ENCODE data around the gene PLEKHA6. TPM values are rescaled to one million over a fixed set of nuclear protein-coding genes. Genes with fewer than 3 reads are reported as not detected.

PLEKHA6 gene
- total RNA-seq, 1 donor = 3.9 TPM

GRCh38 chr1:204339541-204339940, 20.2 kb downstream of the PLEKHA6 start:
- DNase-seq (ENCODE audit: low read depth) = no peak
- H3K4me3 ChIP-seq (ENCODE audit: low read depth, low read length) = no peak overlapping the region
- no peak for TF ChIP-seq CTCF (IDR thresholded peaks at IDR 0.05; ENCODE audit: insufficient read depth, low read depth, low read length)

- no peak for TF ChIP-seq CTCF (IDR thresholded peaks at IDR 0.05; ENCODE audit: insufficient read depth, low read depth, low read length)
- H3K4me3 ChIP-seq (ENCODE audit: low read depth, low read length) = no peak overlapping the region
- DNase-seq (ENCODE audit: low read depth) = no peak
Measured at GRCh38 chr1:204338997-204339396, 20.7 kb downstream of the PLEKHA6 start.

GRCh38 chr1:204338360-204338759, 21.4 kb downstream of the PLEKHA6 start:
- no peak overlapping the region for H3K4me3 ChIP-seq (ENCODE audit: low read depth, low read length)
- no peak for TF ChIP-seq CTCF (IDR thresholded peaks at IDR 0.05; ENCODE audit: insufficient read depth, low read depth, low read length)
- DNase-seq (ENCODE audit: low read depth) = peak; percentile 85

GRCh38 chr1:204337583-204337982, 22.1 kb downstream of the PLEKHA6 start:
- DNase-seq (ENCODE audit: low read depth) = no peak
- no peak for TF ChIP-seq CTCF (IDR thresholded peaks at IDR 0.05; ENCODE audit: insufficient read depth, low read depth, low read length)
- H3K4me3 ChIP-seq (ENCODE audit: low read depth, low read length) = no peak overlapping the region

GRCh38 chr1:204337036-204337429, 22.7 kb downstream of the PLEKHA6 start:
- H3K4me3 ChIP-seq (ENCODE audit: low read depth, low read length) = no peak overlapping the region

GRCh38 chr1:204336421-204337035, 23.2 kb downstream of the PLEKHA6 start:
- no peak for TF ChIP-seq CTCF (IDR thresholded peaks at IDR 0.05; ENCODE audit: insufficient read depth, low read depth, low read length)
- no peak overlapping the region for H3K4me3 ChIP-seq (ENCODE audit: low read depth, low read length)
- no peak for DNase-seq (ENCODE audit: low read depth)

More at GRCh38 chr1:204337036-204337429, 22.7 kb downstream of the PLEKHA6 start:
- no peak for TF ChIP-seq CTCF (IDR thresholded peaks at IDR 0.05; ENCODE audit: insufficient read depth, low read depth, low read length)
- no peak for DNase-seq (ENCODE audit: low read depth)

GRCh38 chr1:204335533-204335932, 24.2 kb downstream of the PLEKHA6 start:
- TF ChIP-seq CTCF (IDR thresholded peaks at IDR 0.05; ENCODE audit: insufficient read depth, low read depth, low read length) = no peak
- H3K4me3 ChIP-seq (ENCODE audit: low read depth, low read length) = no peak overlapping the region
- DNase-seq (ENCODE audit: low read depth) = no peak

All from fibroblast of villous mesenchyme (primary cell).